ENCODE results near the gene LMAN2.

DNA sequence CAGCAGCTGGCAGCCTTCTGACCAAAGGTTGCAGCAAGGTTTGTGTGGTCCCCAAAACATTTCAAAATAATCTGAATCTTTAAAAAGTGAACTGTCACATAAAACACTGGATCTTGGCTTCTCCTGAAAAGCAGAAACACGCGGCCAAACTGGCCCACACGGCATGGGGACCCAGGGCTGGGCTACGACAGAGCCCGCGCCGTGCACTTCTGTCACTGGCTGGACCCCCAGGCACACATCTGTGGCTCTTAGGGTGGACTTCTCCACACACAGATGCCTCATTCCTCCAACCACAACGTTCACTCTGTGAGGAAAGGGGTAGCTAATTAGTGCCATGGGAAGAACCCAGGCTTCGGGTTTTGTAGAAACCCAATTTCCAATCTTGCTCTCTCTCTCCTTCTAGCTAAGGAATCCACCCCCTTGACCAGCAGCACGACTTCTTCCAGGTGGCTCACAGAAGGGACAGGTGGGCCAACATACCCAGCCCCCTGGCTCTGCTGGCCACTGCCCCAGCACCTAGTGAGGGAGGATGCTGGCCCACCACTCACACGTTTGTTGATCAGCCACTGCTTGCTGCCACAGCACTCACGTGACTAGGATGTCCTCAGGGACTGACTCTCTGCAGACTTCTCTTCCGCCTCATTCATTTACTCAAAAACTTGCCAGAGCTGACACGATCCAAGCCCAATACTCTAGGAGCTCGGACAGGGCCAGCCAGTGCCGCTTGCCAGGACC, 17.9 kb downstream of the LMAN2 start:
- TF ChIP-seq CTCF (IDR thresholded peaks at IDR 0.05): no peak
- no peak for TF ChIP-seq POLR2A (IDR thresholded peaks at IDR 0.05)
